Activated CD4-positive, alpha-beta T cell treated with anti-CD3 and anti-CD28 coated beads, Interleukin-2, amount 50 U/mL, for 48 hours (primary cell): ENCODE measurements around the gene SPATA33.
A peak's percentile ranks its signal among the peaks of the same experiment; 100 is the strongest.
"Not testable (repeated sequence)": the region's sequence is repeated elsewhere in the genome, so short reads cannot be mapped to it uniquely, and the experiment has no call there.

Source experiments
- DNase-seq, 2 experiments: peaks; one replicate each; pipeline ENCODE4 v3.0.0-alpha.2; 2020

Gene SPATA33

GRCh38 chr16:89695086-89695874 is 37.6 kb downstream of the SPATA33 start:
- no peak for DNase-seq

DNA sequence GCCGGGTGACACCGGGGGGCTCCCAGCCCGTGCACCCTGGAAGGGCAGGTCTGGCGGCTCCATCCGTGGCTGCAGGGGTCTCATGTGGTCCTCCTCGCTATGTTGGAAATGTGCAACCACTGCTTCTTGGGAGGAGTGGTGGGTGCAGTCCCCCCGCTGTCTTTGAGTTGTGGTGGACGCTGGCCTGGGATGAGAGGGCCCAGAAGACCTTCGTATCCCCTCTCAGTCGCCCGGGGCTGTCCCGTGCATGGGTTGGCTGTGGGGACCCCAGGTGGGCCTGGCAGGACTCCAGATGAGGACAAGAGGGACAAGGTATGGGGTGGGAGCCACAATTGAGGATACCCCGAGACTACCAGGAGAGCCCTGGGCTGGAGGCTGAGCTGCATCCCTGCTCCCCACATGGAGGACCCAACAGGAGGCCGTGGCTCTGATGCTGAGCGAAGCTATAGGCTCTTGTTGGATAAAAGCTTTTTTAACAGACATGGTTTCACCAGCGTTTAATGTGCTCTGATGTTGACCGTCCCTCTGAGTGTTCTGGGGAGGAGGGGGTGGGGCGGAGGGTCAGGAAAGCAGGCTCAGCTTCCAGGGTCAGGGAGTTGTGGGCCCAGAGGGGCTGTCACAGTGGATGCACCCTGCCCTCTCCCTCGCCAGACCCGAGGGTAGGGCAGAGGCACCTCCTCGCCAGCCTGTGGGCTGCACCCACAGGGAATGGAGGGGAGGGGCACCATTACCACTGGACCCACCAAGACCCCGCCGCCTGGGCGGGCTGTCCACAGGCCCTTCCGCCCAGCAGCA is 38.4 kb downstream of the SPATA33 start:
- DNase-seq: no peak

DNA sequence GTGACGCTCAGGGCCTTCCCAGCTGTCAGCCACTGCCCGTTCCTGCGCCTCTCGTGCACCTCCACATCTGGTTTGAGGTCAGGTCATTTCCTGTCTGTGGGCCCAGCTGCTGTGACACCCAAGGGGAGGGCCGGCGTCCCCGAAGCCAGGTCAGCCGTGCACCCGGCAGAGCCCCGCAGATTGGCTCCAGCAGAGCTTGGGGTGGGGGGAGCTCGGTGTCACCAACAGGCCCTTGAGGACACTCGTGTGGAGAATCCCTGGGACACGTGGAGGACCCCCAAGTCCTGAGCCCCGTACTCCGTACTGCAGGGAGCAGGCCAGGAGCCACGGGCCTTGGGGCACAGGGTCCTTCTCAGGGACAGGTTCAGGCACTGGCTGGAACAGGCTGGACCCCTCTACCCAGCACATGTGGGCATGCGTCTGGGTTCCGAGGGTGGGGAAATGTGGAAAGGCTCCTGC is 39.1 kb downstream of the SPATA33 start:
- DNase-seq: no peak

GRCh38 chr16:89697161-89697615 is 39.6 kb downstream of the SPATA33 start:
- no peak for DNase-seq

- DNase-seq: no peak
Measured at GRCh38 chr16:89697616-89698331, 40.1 kb downstream of the SPATA33 start.

DNA sequence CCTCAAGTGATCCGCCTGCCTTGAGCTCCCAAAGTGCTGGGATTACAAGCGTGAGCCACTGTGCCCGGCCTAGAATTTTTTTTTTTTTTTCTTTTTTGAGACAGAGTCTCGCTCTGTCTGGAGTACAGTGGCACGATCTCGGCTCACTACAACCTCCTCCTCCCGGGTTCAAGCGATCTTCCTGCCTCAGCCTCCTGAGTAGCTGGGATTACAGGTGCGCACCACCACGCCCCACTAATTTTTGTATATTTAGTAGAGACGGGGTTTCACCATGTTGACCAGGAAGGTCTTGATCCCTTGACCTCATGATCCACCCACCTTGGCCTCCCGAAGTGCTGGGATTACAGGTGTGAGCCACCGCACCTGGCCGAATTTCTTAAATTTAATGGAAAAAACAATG is 41.1 kb downstream of the SPATA33 start:
- not testable (repeated sequence) for DNase-seq

DNA sequence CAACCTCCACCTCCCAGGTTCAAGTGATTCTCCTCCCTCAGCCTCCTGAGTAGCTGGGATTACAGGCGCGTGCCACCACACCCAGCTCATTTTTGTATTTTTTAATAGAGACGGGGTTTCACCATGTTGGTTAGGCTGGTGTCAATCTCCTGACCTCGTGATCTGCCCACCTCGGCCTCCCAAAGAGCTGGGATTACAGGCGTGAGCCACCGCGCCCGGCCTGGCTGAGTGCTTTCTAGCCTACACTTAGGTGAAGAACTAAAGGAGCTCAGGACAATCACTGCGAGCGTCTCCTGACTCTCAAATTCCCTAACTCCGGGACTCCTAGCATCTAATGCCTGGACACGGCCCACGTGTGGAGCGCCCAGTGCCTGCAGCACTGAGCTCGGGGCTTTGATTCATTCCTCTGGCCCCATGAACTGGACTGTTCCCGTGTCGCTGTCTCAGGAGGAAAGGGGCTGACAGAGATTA is 42.0 kb downstream of the SPATA33 start:
- not testable (repeated sequence) for DNase-seq

DNA sequence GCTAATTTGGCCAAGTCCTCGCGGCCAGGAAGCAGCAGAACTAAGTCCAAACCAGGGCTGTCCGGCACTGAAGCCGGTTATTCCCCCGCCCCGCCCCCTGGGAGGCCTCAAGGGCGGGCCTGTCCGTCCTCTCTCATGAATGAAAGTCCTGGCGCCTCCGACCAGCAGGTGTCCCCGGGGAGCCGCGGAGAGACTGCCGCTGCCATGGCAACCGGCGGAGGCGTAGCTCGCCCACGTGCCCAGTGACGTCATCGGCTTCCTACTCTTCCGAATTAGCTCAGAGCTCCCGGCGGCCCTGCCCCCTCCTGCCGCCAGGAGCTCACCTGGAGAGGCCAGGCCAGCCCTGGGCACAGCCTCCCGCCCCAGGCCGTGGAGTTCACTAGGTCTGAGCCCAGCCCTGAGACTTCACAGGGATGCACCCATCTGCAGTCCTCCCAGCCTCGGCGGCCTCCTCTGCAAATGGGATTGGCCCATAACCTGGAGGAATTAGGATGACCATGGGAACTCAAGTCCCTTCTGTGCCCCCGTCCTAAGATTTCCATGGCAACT is 42.5 kb downstream of the SPATA33 start:
- DNase-seq: peak; percentile 98 to 99

DNA sequence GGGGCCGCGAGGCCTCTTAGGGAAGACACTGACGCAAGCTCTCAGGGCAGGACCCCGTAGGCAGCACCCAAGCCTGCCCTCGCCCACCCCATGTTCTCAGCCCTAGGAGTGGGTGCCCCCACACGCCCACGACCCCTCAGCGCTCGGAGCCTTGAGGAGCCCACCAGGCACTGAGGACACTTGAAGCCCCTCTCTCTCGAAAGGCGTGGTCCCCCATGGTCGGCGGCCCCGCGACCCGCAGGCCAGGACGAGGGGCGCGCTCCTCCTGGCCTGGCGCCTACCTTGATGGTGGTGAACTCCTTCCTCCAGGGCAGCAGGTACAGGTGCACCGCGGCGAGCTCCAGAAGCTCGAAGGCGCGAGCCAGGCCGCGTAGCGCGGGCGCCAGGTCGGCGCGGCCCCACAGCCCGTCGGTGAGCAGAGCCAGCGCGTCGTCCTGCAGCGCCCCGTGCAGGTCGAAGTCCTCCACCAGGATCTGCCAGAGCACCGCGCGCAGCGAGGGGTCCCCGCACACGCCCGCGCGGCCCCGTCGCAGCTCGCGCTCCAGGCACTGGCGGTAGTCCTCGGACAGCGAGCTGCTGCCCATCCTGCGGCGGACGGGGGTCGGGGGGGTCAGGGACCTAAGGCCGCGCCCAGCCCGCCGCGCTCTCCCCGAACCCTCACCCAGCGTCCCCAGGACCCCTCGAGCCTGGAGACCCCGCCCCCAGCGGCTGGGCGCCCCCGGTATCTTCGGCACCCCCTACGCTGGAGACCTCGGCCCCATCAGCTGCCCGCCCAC is 43.2 kb downstream of the SPATA33 start:
- DNase-seq: peak; percentile 46 to 54

DNA sequence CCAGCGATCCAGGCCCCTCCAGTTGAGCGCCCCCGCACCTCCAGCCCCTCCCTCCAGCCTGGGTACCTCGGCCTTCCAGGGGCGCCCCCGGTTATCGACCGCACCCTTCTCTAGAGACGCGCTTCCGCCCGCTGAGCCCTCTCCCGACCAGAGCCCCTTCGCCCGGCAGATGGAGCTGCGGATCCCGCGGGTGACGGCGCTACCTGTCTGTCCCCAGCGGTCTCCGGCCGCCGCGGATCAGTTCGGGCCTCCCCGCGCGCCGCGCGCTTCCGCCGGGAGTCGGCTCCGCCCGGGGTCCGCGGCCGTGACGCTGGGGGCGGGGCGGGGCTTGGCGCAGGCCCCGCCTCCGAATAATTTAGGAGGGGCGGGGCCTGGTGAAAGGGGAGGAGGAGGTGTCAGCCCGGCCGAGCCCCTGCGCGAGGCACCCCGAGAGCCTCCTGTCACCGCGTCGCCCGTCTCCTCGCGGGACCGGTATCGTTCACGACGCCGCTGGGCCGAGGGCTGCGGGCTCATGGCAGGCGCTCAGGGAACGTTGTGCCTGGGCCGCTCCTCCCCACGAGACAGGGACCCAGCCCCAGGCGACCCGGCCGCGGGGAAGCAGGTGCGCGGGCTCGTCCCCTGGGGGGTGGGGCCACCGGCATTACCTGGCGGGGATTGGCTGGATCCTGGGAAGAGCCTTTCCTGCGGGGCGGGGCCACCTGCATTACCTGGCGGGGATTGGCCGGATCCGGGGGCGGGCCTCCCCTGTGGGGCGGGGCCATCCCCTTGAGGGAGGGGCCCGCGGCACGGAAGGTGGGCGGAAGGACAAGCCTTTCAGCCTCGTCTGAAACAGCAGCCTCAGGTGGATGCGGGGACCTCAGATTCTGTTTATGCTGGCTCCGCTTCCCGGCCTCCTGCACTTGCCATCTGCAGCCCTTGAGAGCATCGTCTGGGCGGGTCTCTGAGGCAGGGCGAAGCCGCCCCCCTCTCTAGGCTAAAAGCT is 44.1 kb downstream of the SPATA33 start, which contains the start of gene SPATA2L:
Gene SPATA2L (minus strand): TSS at position 281 of the 982 bp plus-strand sequence. CDS start 473 bp downstream, outside the sequence.
- DNase-seq: peak; percentile 96 to 97

DNA sequence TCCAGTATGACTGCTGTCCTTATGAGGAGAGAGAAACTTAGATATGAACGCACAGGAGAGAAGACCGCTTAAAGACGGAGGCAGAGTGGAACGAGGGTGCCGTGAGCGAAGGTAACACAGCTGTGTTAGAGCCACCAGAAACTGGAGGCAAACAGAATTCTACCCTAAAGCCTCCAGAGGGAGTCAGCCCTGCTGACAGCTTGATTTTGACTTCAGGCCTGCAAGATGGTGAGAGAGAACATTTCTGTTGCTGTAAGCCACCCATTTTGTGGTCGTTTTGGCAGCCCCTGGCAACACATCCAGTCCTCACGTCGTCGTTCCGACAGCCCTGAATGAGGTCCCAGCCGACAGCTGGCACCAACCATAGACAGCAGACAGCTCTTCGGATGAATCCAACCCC is 46.6 kb downstream of the SPATA33 start:
- no peak for DNase-seq

- DNase-seq: no peak
Measured at GRCh38 chr16:89705006-89705405, 47.4 kb downstream of the SPATA33 start.

DNA sequence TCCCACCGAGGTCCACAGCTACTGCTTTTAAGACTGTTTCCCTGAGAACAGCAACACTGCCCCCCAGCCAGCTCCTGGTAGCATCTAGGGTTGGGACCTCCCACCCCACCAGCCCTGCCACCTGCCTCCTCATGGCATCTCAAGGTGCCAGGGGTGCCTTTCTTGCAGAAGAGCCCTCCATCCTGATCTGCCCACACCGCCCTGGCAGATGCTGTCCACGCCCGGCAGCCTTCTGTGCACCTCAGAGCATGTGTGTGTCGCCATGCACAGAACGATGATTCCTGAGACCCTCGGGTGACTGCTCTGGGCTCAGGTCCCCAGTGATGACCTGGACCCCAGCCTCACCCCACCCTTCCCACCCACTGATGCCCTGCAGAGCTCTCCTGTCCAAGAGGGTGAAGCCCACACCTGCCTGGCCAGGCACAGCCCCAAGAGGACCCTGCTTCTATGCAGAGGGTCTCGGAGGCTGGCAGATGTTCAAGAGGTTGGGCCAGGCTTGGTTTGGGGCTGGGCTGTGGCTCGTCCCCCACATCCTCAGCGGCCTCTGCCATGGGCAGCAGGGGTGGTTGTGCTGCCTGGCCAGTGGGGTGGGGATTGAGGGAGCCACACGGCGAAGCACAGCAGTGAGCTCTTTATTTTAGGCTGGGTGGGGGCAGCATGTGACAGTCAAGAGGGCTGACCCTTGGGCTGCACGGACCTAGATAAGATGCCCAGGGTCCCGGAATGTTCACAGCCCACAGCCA is 49.1 kb downstream of the SPATA33 start:
- DNase-seq: no peak

GRCh38 chr16:89707695-89708094 is 50.1 kb downstream of the SPATA33 start:
- DNase-seq: no peak

GRCh38 chr16:89708481-89708931 is 50.9 kb downstream of the SPATA33 start:
- DNase-seq: no peak

DNA sequence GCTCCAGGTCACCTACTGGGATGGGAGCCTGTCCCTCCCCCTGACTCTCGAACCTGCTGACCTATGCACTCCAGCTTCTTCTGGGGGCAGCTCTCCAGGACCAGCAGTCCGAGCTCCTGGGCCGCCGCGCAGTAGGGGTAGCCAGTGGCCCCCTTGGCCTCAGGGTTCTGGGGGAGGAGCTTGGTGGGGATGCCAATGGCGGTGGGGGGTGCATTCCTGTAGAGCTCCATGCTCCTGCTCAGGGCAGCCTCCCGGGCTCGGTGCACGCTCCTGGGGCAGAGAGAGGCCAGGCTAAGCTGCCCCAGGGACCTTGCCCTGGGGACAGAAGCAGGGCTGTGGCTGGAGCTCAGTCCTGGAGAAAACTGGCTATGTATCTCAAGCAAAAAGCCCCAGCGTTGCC is 51.5 kb downstream of the SPATA33 start:
- DNase-seq: no peak

DNA sequence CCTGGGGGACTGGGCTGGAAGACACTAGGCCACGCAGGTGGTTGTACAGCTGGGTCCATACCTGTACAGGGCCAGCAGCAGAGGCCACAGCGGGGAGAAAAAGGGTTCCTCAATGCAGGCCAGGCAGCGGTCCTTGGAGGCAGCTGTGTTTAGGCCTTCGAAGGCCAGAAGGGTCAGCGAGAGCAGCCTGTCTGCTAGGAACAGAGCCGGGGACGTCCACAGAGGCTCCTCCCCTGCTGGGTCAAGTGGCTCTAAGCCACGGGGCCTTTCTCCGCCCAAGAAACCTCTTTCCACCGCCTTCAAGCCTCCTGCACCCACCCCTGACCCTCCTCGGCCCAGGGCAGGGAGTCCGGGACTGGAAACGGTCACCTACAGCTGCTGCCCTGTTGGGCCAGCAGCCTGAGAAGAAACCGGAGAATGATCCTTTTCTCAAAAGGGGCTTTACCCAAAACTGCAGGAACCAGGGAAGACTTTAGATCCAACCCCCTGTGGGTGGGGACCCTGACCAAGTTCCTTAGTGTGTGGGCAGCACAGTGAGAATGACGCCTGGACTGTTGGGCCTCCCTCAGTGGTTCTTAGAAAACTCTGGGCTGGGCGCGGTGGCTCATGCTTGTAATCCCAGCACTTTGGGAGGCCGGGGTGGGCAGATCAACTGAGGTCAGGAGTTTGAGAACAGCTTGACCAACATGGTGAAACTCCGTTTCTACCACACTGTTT is 52.2 kb downstream of the SPATA33 start:
- DNase-seq: no peak

DNA sequence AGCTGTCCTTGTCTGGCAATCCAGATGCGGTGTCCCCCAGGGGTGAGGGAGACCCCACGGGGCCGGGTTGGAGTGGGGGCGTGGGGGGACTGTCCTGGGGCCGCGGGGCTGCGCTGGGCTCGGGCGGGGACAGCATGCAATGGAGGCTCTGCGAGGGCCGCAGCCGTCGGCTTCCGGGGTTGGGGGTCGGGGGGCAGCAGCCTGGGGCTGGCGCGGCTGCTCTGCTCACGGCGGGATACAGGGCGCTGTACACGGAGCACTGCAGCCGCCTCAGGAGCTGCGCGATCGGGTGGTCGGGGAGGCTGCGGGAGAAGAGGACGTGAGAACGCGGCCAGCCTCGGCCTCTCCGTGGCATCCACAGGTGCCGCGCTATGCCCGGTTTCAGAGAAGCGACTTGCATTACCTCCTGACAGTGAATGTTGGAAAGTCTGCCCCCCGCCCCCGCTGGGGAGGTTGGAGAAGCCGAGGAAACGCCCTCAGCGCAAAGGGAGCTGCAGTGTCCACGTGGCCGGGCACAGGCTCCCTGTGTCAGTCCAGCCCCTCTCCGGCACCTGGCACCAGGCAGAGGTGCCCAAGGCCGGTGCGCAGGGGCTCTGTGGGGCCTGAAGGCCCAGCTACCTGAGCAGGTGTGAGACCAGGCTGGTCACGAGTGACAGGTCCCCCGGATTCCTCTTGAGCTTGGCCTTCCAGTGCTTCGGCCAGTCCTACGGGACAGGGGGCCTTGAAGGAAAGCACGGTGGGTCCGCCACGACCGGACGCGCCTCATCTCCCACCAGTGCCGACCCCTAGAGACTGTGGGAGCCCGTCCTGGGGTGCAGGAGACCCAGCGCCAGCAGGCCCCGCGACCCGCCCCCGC is 53.3 kb downstream of the SPATA33 start:
- DNase-seq: no peak
